Left ventricle myocardium superior (tissue), 1 donor: ENCODE measurements around the gene PMP22. TPM values are rescaled to one million over a fixed set of nuclear protein-coding genes. Genes with fewer than 3 reads are reported as not detected.

Experiments used
- ATAC-seq: fragments of 200-7000 bp; cut with Tn5 transposase; one replicate; pipeline ENCODE4 v1.9.1; 2020; ENCODE audit warnings: mild to moderate bottlenecking, moderate library complexity
- DNase-seq: peaks from one replicate; pipeline ENCODE4 v3.0.0-alpha.2; 2020
- intact Hi-C: fragments of 100-400 bp; cut with micrococcal nuclease; formaldehyde crosslinking; loops from one replicate; pipeline ENCODE4 v1.11.0; 2022
- total RNA-seq: library from RNA; stranded (reverse); fragmentation: NEBNext Ultra II Directional; extraction: Animal tissue kit (Norgen Biotek cat#: 25700); gene quantifications from one replicate; pipeline ENCODE4 v1.2.1, GENCODE V29; 2021
- donor health status: DM: no; HTN: yes; CAD: no; lungs with severe emphysema.

The PMP22 gene
- total RNA-seq, 1 donor from 2014 or later: 179 TPM

DNA sequence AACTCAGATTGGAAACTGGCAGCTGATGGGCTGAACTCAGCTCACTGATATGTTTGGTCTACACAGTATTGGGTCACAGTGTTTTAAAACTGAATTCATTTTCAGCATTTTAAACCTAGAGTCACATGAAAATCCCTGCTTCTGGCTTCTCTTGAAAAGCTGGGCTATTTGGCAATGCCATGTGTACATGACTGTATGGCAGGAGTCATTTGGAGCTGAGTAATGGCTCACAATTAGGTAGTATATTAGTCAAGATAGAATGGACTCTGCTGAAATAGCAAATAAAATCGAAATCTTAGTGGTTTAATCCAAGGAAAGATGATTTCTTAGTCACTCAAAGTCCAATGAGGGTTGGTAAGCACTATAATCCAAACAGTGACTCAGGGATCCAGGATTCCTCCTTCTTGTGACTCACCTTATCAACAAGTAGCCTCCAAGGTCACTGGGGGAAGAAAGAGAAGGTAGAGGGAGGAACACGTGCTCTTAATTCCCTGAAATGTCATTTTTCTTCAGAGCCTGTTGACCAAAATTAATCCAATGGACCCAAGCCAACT is 13.9 kb upstream of the PMP22 start:
- DNase-seq (no peak), ATAC-seq (no peak)
- intact Hi-C loops: no loop called here

DNA sequence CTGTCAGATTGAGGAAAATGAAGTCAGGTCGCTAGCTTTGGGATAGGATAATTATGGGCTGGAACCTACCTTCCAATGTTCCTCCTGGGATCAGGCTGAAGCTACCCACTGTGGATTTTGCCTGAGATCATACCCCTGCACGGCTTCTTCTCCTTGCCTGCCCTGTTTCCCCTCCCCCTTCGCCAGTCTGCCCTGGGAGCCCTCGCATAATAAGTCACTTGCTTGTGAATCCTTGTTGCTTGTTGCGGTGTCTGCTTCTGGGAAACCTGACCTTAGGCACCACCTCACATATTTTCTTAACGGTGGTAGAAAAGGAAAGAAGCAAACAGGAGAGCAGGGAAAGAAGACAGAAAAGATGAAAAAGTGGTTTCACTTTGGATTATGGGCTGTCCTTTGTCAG is 13.3 kb upstream of the PMP22 start:
- no peak for DNase-seq
- ATAC-seq: no peak
- intact Hi-C loops: no loop called here

DNA sequence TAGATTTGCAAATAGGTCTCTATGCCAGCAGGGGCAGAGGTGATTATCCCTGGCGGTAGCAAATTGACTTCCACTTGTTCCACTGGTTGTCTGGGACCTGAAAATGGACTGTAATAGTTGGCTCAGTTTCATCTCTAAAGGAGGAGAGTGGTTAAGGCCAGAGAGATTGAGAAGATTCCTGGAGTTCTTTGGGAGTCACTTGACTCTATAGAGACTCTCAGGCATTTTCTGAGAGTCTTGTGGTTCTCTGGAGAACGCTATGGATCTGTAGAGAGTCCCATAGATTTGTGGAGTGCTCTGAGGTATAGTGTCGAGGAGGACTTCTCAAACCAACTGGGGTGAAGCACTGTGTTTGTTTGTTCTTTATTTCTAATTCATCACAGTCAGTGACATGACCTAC is 8.9 kb upstream of the PMP22 start:
- intact Hi-C loops: no loop called here
- ATAC-seq: no peak
- no peak for DNase-seq

DNA sequence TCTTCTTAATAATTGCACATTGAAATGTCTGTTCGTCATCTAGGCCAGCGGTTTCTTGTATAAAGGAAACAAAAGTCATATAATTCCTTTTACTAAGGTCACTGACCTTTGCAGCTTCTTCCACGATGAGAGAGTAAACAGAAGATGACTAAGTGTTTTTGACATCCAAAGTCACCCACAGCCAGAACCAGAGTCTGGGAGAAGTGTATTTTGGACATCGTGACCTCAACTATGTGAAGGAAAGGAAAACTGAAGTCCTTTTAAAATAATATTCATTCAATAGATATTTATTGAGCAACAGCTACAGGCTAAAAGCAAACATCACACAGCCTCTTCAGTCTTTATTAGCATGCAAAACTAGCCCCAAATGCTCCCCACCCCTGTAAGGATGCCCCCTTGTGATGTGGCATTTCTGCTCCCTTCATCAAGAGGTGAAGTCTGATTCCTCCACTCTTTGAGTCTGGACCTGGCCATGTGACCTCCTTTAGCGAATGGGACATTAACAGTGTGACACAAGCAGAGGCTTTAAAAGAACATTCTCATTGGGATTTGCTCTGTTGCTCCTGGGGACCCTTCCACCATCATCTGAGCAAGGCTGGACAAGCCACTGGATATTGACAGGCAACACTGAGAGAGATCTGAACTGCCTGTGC is 8.1 kb upstream of the PMP22 start:
- intact Hi-C loops: no loop called here
- no peak for ATAC-seq
- DNase-seq: no peak

DNA sequence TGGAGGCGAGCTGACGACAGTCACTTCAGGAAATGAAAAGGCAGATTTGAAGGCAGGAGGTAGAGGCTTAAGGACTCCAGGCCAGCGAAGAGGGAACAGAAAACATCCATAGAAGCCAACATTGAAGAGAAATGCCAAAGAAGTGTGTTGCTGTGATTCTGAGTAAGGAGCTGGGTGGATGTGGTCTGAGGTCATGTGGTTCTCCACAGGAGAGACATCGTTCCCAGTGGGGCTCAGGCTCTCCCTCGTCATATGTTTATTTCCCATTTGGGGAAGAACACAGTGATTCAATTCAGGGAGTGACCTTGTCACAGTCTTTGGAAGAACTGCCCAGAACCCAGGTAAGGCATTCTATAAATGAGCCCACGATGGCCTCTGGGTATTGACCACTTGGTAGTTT is 6.6 kb upstream of the PMP22 start:
- DNase-seq (no peak), ATAC-seq (no peak)
- intact Hi-C loops: no loop called here

DNA sequence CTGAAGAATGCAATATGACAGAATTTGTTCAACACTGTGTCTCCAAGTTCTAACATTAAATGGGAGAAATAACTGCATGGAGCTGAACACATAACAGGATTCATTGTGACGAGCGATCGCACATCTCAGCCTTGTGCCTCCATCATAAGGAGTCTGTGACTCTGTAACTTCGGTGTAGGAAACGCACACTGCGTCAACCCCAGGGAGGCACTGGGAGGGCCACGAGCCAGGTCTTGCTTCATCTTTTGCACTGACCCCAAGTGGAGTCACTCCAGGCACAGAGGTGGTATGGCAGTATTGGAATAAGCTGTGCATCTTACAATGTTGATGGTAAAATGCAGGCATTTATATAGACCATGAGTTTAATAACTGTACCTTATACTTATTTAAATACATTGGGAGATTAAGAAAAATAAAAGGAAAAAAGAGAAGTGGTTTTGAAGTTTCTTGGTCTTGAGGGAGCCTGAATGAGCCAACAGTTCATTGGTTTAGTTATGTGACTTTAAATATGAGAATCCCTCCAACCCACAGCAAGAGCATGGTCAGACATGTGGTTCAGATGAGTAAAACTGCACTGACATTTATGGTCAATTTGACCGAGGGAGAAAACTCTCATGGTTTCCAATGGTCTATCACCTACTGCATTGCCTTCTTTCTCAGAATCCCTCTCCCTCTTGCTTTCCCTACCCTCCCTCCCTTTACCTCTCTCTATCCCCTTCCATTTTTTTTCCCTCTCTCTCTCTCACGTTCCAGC is 5.7 kb upstream of the PMP22 start:
- DNase-seq: no peak
- intact Hi-C loops: no loop called here
- no peak for ATAC-seq

DNA sequence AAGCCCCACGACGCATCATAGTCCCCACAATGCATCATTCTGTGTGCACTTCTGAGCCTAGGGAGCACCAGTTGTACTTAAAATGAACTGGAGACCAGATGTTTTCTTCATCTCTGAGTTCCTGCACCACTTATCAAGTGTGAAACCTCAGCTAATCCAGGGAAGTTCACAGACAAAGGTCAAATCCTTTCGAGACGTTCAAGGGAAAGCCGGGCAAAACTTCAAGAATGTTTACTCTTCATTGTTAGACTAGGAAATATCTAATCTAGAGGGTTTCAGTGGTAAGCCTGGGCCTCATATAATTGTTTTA is 4.6 kb upstream of the PMP22 start:
- ATAC-seq (peak; percentile 58), DNase-seq (no peak)
- intact Hi-C loops: loop anchor here (10.0 kb wide), 2 partner anchors 165 to 235 kb away; no protein-coding TSS in a partner anchor

DNA sequence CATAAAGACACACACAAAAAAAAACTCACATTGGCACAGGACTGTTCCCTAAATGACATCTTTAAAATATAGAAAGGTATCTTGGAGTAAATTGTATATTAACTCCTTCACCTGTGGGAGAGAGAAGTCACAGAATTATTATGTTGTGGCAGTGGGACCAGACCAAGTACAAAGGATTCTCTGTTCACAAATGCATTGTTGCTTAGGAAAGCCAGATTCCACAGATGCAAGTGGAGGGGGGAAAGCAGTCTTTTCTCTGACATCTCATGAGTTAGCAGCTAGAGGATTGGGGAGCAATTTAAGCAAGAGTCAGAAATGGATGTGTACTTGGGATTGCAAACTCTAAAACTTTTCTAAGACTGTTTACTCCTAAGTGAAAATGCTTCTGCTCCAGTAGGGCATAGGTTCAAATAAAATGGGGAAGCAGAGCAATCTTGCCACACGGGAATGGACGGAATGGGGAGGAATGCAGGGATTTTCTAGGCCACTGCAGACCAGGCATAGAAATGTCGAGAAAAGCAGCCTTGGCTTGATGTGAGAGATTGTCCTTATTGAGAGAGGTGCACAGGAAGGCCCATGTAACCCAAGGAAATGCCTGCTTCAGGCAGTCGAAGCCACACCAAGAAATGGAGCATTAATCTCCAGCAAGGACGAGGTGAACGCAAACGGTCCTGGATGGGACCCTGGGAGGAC is 4.1 kb upstream of the PMP22 start:
- no peak for DNase-seq
- intact Hi-C loops: loop anchor here (10.0 kb wide), 2 partner anchors 166 to 236 kb away; no protein-coding TSS in a partner anchor
- no peak for ATAC-seq

DNA sequence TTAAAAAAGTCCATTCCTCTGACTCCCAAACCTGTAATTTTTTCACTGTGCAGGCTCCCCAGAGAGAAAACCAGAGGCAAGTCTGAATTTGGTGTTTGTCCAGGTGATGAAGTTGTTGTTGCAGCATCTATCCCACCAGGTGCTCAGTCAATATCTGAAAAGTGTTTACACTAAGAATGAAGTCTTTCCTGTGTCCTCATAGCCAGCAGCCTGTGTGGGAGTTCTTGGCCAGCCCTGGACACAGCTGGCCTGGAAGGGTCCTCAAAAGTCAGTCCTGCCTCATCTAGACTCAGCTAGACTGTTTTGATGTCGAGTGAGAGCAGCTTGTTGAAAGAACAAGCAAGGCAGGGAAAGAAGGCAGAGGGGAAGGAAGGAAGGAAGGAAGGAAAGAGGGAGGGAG is 3.3 kb upstream of the PMP22 start:
- DNase-seq: no peak

DNA sequence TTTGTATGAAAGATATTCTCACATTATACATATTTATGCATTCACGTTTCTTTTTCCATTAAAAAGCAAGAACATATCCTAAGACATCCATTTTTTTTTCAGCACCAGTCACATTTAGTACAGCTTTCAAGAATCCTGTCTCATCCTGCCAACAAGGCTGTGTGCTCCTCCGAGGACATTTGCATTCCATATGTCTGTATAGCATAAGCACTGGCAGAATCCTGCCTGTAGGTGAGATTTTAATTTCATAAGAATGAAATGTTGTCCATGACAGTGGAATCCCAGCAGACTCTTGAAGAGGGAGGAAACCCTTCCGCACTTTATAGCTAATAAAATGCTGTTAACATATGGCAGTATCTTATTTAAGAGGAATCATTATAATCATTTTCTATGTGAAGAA is 2.9 kb upstream of the PMP22 start:
- intact Hi-C loops: loop anchor here (10.0 kb wide), 2 partner anchors 167 to 237 kb away; no protein-coding TSS in a partner anchor
- ATAC-seq (no peak), DNase-seq (no peak)

More for the DNA sequence above, 3.3 kb upstream of the PMP22 start:
- intact Hi-C loops: loop anchor here (10.0 kb wide), 2 partner anchors 166 to 236 kb away; no protein-coding TSS in a partner anchor
- ATAC-seq: peak; percentile 40

DNA sequence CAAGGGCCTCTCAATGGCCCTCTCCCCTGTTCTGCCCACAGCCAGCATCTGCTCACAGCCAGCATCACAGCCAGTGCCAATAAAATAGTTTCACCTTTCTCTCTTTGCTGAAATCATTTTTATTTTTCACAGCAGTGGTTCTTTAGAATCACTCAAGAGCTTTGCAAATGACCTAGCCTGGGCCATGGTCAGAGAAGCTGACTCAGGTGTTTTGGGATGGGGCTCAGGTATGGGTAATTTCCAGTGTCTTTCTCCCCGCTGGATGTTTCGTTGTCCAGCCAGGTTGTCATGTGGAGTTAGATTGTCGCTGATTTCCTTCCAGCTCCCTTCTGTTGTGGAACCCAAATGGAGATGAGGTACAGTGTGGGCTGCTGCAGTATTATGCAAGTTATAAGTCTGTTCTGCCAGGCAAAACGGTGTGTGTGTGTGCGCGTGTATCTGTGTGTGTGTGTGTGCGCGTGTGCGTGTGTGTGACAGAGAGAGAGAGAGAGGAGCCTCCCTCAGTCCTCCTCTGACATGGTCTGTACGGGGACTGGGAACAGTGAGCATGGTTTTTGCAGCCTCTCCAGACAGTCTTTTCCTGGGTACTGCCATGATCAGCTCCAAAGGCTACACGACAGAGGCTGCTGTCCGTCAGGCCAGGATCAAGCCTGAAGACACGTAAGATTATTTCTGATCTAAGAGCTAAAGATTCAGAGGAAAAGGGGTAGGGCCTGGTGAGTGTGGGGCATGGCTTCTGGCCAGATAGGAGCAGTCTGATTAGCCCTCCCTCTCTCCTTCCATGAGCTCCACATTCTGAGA is 1.4 kb upstream of the PMP22 start:
- intact Hi-C loops: loop anchor here (10.0 kb wide), 2 partner anchors 168 to 238 kb away; no protein-coding TSS in a partner anchor
- no peak for DNase-seq
- no peak for ATAC-seq

DNA sequence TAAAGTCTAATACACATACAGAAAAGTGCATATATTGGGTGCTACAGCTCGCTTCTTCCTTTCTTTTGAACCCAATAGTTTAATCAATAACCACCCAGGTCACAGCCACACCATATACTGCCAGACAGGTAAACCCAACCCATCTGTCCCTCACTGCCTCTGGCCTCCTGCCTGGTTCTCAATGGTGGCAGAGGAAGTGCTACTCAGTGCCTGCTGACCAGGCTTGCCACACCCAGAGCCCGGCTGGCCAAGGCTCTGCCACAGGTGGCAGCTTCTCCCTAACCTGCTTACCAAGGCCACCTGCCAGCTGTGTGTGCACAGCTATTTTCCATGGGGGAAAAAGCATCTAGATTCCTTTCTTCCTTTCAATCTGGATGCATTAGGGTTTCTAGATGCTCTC is 584 bp downstream of the PMP22 start:
- intact Hi-C loops: loop anchor here (10.0 kb wide), 2 partner anchors 170 to 240 kb away; no protein-coding TSS in a partner anchor
- DNase-seq (peak; percentile 78), ATAC-seq (peak; percentile 12)

DNA sequence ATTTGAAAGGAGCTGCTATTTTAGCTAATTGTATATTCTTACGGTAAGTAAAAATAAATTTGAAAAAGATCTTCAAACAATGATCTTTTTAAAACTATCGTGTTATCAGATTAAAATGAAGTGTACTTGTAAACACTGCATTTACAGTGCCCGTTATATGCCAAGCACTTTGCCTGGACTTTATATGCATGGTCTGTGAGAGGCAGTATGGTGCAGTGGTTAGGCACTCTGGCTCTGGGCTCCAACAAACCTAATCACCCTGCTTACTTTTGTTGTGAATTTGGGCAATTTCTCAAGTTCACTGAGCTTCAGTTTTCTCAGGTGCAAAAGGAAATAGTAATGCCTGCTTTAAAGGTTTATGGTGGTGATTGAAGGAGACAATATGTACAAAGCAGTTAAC is 1.4 kb downstream of the PMP22 start:
- DNase-seq (no peak), ATAC-seq (no peak)
- intact Hi-C loops: loop anchor here (10.0 kb wide), 2 partner anchors 171 to 241 kb away; no protein-coding TSS in a partner anchor

DNA sequence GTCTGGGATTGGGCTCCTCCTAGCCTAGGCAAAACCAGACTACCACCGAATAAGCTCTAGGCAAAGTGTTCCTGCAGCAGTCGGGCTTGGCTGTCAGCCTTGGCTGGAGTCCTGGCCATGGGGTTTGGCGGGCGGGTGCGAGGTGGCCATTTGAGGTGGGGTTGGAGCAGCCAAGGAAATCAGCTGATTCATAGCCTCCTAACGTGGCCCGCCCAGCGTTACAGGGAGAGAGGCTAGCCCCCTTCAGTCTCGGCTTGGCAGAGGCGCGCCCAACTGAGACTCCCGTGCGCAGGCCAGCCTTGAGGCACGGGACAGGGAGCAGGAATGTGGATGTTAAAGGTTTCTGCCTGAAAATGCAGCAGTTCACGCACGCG is 1.9 kb downstream of the PMP22 start:
- peak; percentile 64 for ATAC-seq
- peak; percentile 92 for DNase-seq
- intact Hi-C loops: loop anchor here (10.0 kb wide), 2 partner anchors 172 to 242 kb away; no protein-coding TSS in a partner anchor

DNA sequence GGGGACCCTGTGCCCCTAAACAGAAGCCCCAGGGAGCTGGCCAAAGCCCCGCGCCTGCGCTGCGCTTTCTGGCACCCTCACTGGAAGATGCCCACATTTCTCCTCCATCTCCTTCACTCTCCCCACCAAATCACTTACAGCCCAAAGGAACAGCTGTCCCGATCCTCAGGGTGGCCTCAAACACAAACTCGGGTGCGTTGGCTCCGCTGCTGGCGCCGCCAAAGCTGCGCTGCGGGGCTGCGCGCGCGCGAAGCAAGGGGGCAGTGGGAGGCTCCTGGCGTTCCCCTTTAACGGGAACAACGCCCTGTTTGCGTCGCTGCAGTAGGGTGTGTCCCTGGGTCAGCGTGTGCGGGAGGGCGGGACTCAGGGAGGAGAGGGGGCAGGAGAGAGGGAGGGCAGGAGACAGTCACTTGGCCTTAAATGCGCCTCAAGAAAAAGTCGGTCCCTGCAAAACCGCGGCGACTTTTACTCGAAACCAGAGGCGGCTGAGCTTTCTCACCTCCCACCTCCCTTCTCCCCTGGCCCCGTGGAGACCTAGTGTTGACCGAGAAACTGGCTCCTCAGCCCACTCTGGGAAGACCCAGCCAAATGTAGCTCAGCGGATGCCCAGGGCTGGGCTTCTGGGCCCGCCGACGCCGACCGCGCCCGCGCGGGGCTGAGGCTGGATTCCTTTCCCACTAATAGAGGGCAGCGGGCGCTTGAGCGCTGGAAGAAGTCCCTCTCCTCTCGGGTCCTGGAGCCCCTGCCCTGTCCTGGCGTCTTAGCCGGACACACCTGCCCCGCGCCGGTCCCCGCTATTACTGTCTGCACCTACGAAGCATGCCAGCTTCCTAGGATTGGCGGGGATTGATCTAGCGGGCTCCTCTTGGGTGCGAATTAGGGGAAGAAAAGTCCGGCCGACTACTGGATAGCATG is 2.6 kb downstream of the PMP22 start:
- intact Hi-C loops: loop anchor here (10.0 kb wide), 2 partner anchors 172 to 242 kb away; no protein-coding TSS in a partner anchor
- peak; percentile 86 for ATAC-seq
- DNase-seq: peak; percentile 94

DNA sequence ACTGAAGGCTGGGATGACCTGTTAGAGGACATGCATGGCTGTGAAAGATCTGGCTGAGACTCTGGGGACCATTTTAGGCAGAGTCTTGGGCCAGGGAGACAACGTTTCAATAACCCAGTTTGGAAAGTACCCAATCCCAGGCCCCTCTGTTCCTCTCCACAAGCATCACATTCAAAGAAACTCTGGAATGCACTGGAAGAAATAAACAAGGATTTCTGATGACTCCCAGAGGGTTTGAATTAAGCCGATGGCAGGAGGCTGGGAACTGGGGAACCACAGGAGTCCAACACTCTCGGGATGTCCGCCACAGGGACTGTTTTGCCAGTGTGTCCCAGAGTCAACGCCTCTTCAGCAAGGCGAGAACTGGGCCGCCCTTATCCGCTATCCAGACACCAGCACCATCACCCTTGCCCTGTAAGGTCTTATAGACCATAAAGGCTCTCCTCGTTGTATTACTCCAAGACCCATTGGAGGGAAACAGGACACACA is 3.3 kb downstream of the PMP22 start:
- DNase-seq: peak; percentile 52
- intact Hi-C loops: loop anchor here (10.0 kb wide), 2 partner anchors 173 to 243 kb away; no protein-coding TSS in a partner anchor

DNA sequence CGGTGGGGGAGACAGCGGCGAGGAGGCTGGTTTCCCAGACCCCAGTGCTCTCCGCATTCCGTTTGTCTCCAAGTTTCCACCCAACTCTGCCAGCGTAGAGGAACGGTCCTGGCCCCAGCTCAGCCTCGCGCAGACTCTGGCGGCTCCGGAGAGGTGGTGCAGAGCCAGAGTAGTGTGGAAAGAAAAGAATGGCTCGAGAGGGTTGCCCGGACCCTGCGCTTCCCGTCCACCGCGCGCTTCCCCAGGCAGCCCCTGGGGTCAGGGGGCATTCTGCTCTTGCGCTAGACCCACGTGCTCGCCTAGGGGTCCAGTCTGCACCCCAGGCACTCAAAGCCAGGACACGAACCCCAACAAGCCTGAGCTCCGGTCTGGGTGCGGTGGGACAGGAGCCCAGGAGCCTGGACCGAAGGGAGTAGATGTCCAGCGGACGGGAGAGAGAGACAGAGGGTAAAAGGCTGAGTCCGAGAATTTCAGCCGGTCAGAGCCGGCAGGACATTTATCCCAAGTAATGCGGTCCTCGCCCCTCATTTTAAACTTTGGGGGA is 3.8 kb downstream of the PMP22 start:
- intact Hi-C loops: loop anchor here (10.0 kb wide), 2 partner anchors 173 to 243 kb away; no protein-coding TSS in a partner anchor
- DNase-seq (peak; percentile 75), ATAC-seq (peak; percentile 32)

More for the DNA sequence above, 3.3 kb downstream of the PMP22 start:
- peak; percentile 4 for ATAC-seq
